Osteoblast (primary cell): Measurements from ENCODE around the gene CLSTN2. TPM values are rescaled to one million over a fixed set of nuclear protein-coding genes. Genes with fewer than 3 reads are reported as not detected.

Experiments used
- DNase-seq: peaks from one replicate; pipeline ENCODE4 v3.0.0; 2011; ENCODE audit warnings: low spot score, mixed read lengths; ENCODE audit not compliant: insufficient read length; ENCODE audit errors: missing footprints
- H2AFZ ChIP-seq: 2 replicates; pipeline ENCODE4 v1.6.0; 2011; ENCODE audit warnings: mild to moderate bottlenecking, low read length
- H3K27ac ChIP-seq: 2 replicates; pipeline ENCODE4 v1.5.1; 2011; ENCODE audit warnings: mild to moderate bottlenecking, low read depth, low read length, moderate library complexity
- H3K27me3 ChIP-seq: 2 replicates; pipeline ENCODE4 v1.6.0; 2012; ENCODE audit warnings: mild to moderate bottlenecking, control low read depth, inconsistent platforms, low read length, moderate library complexity; ENCODE audit not compliant: insufficient read depth
- H3K36me3 ChIP-seq: 2 replicates; pipeline ENCODE4 v1.5.1; 2011; ENCODE audit warnings: mild to moderate bottlenecking, low read length, control low read depth, moderate library complexity; ENCODE audit not compliant: insufficient read depth
- H3K4me1 ChIP-seq: 2 replicates; pipeline ENCODE4 v1.5.1; 2011; ENCODE audit warnings: mild to moderate bottlenecking, low read length, control low read depth, moderate library complexity; ENCODE audit not compliant: insufficient read depth
- H3K4me2 ChIP-seq: 2 replicates; pipeline ENCODE4 v1.6.0; 2011; ENCODE audit warnings: mild to moderate bottlenecking, low read length; ENCODE audit not compliant: insufficient read depth
- H3K4me3 ChIP-seq: fragments of 200-600 bp; sonication (generic); 3 replicates; pipeline ENCODE4 v1.5.1; 2012; ENCODE audit warnings: mild to moderate bottlenecking, low read length, inconsistent platforms; ENCODE audit not compliant: insufficient read depth
- H3K79me2 ChIP-seq: 2 replicates; pipeline ENCODE4 v1.6.0; 2012; ENCODE audit warnings: mild to moderate bottlenecking, low read length, control low read depth, inconsistent platforms; ENCODE audit not compliant: insufficient read depth
- H3K9me3 ChIP-seq: 2 replicates; pipeline ENCODE4 v1.5.1; 2011; ENCODE audit warnings: low read depth, low read length, control low read depth
- H4K20me1 ChIP-seq: 2 replicates; pipeline ENCODE4 v1.6.0; 2012; ENCODE audit warnings: mild to moderate bottlenecking, low read length, control low read depth; ENCODE audit not compliant: insufficient read depth
- CTCF ChIP-seq: IDR thresholded peaks from 2 replicates; pipeline ENCODE4 v1.5.1; 2011; ENCODE audit warnings: mild to moderate bottlenecking, low read depth, low read length, moderate library complexity; ENCODE audit errors: extremely low read depth
- total RNA-seq: library from RNA; depleted of rRNA; stranded (reverse); fragments of >200 nt; gene quantifications from 2 replicates; pipeline ENCODE4 v1.2.3, GENCODE V29; 2012

Gene CLSTN2
- total RNA-seq, 1 donor: under 0.01 TPM

GRCh38 chr3:140157161-140157560 lies 222.2 kb downstream of the CLSTN2 start:
- Histone ChIP-seq H3K27me3 (no peaks in the 10 kb centered on the region), H3K4me1 (no peaks in the 10 kb centered on the region), H3K36me3 (no peaks in the 10 kb centered on the region), H2AFZ (no peak overlapping the region), H3K27ac (no peak overlapping the region), H3K9me3 (no peaks in the 10 kb centered on the region), H3K79me2 (no peaks in the 10 kb centered on the region), H4K20me1 (no peaks in the 10 kb centered on the region), H3K4me2 (no peak overlapping the region), H3K4me3 (no peak overlapping the region)
- TF ChIP-seq CTCF: no peak
- no peak for DNase-seq

GRCh38 chr3:140159646-140160045 lies 224.7 kb downstream of the CLSTN2 start:
- Histone ChIP-seq H3K4me2 (no peak overlapping the region), H3K27me3 (no peaks in the 10 kb centered on the region), H3K79me2 (no peaks in the 10 kb centered on the region), H3K27ac (no peak overlapping the region), H3K4me1 (no peaks in the 10 kb centered on the region), H3K4me3 (no peak overlapping the region), H3K9me3 (no peaks in the 10 kb centered on the region), H4K20me1 (no peaks in the 10 kb centered on the region), H2AFZ (no peak overlapping the region), H3K36me3 (no peaks in the 10 kb centered on the region)
- TF ChIP-seq CTCF: no peak
- DNase-seq: no peak

GRCh38 chr3:140160553-140160952 lies 225.6 kb downstream of the CLSTN2 start:
- Histone ChIP-seq H3K4me3 (no peak overlapping the region), H3K9me3 (no peaks in the 10 kb centered on the region), H3K4me2 (no peak overlapping the region), H3K4me1 (peaks cover 4% of the 10 kb centered on the region), H3K27ac (no peak overlapping the region), H3K79me2 (no peaks in the 10 kb centered on the region), H3K27me3 (no peaks in the 10 kb centered on the region), H3K36me3 (no peaks in the 10 kb centered on the region), H4K20me1 (no peaks in the 10 kb centered on the region), H2AFZ (no peak overlapping the region)
- no peak for TF ChIP-seq CTCF
- DNase-seq: no peak

- H3K9me3 ChIP-seq: no peaks in the 10 kb centered on the region
- peaks cover 11% of the 10 kb centered on the region for H3K4me1 ChIP-seq
- H2AFZ ChIP-seq: no peak overlapping the region
- H3K27me3 ChIP-seq: no peaks in the 10 kb centered on the region
- no peaks in the 10 kb centered on the region for H3K36me3 ChIP-seq
- no peak overlapping the region for H3K4me2 ChIP-seq
- DNase-seq: no peak
- no peak overlapping the region for H3K4me3 ChIP-seq
- H3K27ac ChIP-seq: no peak overlapping the region
- H4K20me1 ChIP-seq: no peaks in the 10 kb centered on the region
- TF ChIP-seq CTCF: no peak
- no peaks in the 10 kb centered on the region for H3K79me2 ChIP-seq
Observed at GRCh38 chr3:140162551-140162950, 227.6 kb downstream of the CLSTN2 start.
